KG1 (cell line): ENCODE measurements around the gene LRP2.
"Not testable (repeated sequence)": the region's sequence is repeated elsewhere in the genome, so short reads cannot be mapped to it uniquely, and the experiment has no call there.

Source experiments
- DNase-seq: peaks from one replicate; lab custom pipeline; 2025; lab: John Stamatoyannopoulos, UW

The LRP2 gene

GRCh38 chr2:169362118-169362893 lies at the start of gene LRP2:
TSS of gene LRP2 (minus strand) at chr2:169362534. CDS start at chr2:169362399, 135 bp downstream.
- DNase-seq = no peak

- DNase-seq = no peak
Measured at GRCh38 chr2:169406891-169407290, 44.6 kb upstream of the LRP2 start.

- not testable (repeated sequence) for DNase-seq
Measured at GRCh38 chr2:169399491-169399890, 37.2 kb upstream of the LRP2 start.

- no peak for DNase-seq
Measured at GRCh38 chr2:169397697-169398096, 35.4 kb upstream of the LRP2 start.

GRCh38 chr2:169395821-169396374 lies 33.6 kb upstream of the LRP2 start:
- no peak for DNase-seq

GRCh38 chr2:169393068-169393590 lies 30.8 kb upstream of the LRP2 start:
- DNase-seq = no peak

- DNase-seq = no peak
Measured at GRCh38 chr2:169391236-169391635, 28.9 kb upstream of the LRP2 start.

- no peak for DNase-seq
Measured at GRCh38 chr2:169388161-169388560, 25.8 kb upstream of the LRP2 start.

GRCh38 chr2:169386722-169387121 lies 24.4 kb upstream of the LRP2 start:
- no peak for DNase-seq

GRCh38 chr2:169384816-169385215 lies 22.5 kb upstream of the LRP2 start:
- DNase-seq = no peak

- no peak for DNase-seq
Measured at GRCh38 chr2:169372561-169372960, 10.2 kb upstream of the LRP2 start.

GRCh38 chr2:169366066-169366465 lies 3.7 kb upstream of the LRP2 start:
- no peak for DNase-seq

GRCh38 chr2:169365029-169365480 lies 2.7 kb upstream of the LRP2 start:
- DNase-seq = no peak

- DNase-seq = no peak
Measured at GRCh38 chr2:169363560-169364150, 1.3 kb upstream of the LRP2 start.

GRCh38 chr2:169362894-169363559 lies 693 bp upstream of the LRP2 start:
- peak; percentile 41 for DNase-seq

- DNase-seq = no peak
Measured at GRCh38 chr2:169361706-169362117, 622 bp downstream of the LRP2 start.

GRCh38 chr2:169360984-169361705 lies 1.2 kb downstream of the LRP2 start:
- DNase-seq = no peak

- DNase-seq = no peak
Measured at GRCh38 chr2:169358016-169358415, 4.3 kb downstream of the LRP2 start.

GRCh38 chr2:169354244-169354643 lies 8.1 kb downstream of the LRP2 start:
- DNase-seq = no peak

- no peak for DNase-seq
Measured at GRCh38 chr2:169351725-169352124, 10.6 kb downstream of the LRP2 start.

- DNase-seq = no peak
Measured at GRCh38 chr2:169349535-169349934, 12.8 kb downstream of the LRP2 start.
